KMS-11 (cell line): ENCODE data around the gene ZBED5.

ENCODE experiments used
- H2AFZ ChIP-seq: fragments of 200-600 bp; sonication (generic); 2 replicates; pipeline ENCODE4 v1.6.1; 2016; ENCODE audit warnings: antibody characterized with exemption, mixed run types, low read depth
- H3K27ac ChIP-seq: fragments of 200-600 bp; sonication (generic); 2 replicates; pipeline ENCODE4 v1.6.1; 2016; ENCODE audit warnings: mild to moderate bottlenecking, mixed run types
- H3K27me3 ChIP-seq: fragments of 200-600 bp; sonication (generic); 2 replicates; pipeline ENCODE4 v1.6.1; 2017; ENCODE audit warnings: mild to moderate bottlenecking, low read depth, mixed run types, moderate library complexity; ENCODE audit not compliant: insufficient read depth
- H3K36me3 ChIP-seq: fragments of 200-600 bp; sonication (generic); 2 replicates; pipeline ENCODE4 v1.6.1; 2017; ENCODE audit warnings: mild to moderate bottlenecking, mixed run types; ENCODE audit not compliant: insufficient read depth
- H3K4me1 ChIP-seq: fragments of 200-600 bp; sonication (generic); 2 replicates; pipeline ENCODE4 v1.6.1; 2016; ENCODE audit warnings: mild to moderate bottlenecking, low read depth, mixed run types; ENCODE audit not compliant: poor library complexity, severe bottlenecking
- H3K4me2 ChIP-seq: fragments of 200-600 bp; sonication (generic); 2 replicates; pipeline ENCODE4 v1.7.0; 2016; ENCODE audit warnings: mild to moderate bottlenecking, mixed run types
- H3K4me3 ChIP-seq: fragments of 200-600 bp; sonication (generic); IDR thresholded peaks from 2 replicates; pipeline ENCODE4 v1.6.1; 2017; ENCODE audit warnings: low read depth, low read length, mixed read lengths; ENCODE audit not compliant: insufficient read depth
- H3K79me2 ChIP-seq: fragments of 200-600 bp; sonication (generic); 2 replicates; pipeline ENCODE4 v1.6.1; 2016; ENCODE audit warnings: low read depth, mixed run types; ENCODE audit not compliant: insufficient read depth
- H3K9ac ChIP-seq: fragments of 200-600 bp; sonication (generic); 2 replicates; pipeline ENCODE4 v1.6.1; 2016; ENCODE audit warnings: mild to moderate bottlenecking, mixed run types
- H4K20me1 ChIP-seq: fragments of 200-600 bp; sonication (generic); 2 replicates; pipeline ENCODE4 v1.6.1; 2016; ENCODE audit warnings: mild to moderate bottlenecking, mixed run types; ENCODE audit not compliant: insufficient read depth
- CTCF ChIP-seq: fragments of 200-600 bp; sonication (generic); conservative IDR thresholded peaks from 2 replicates; pipeline ENCODE4 v1.6.1; 2017; ENCODE audit warnings: low read depth, mild to moderate bottlenecking, antibody characterized with exemption, low read length, moderate library complexity, mixed read lengths

The ZBED5 gene

GRCh38 chr11:10896493-10896892 lies 38.6 kb upstream of the ZBED5 start:
- Histone ChIP-seq H3K27ac (no peak overlapping the region), H3K4me3 (no peak overlapping the region), H3K27me3 (no peaks in the 10 kb centered on the region), H3K4me2 (no peak overlapping the region), H3K79me2 (no peaks in the 10 kb centered on the region), H3K4me1 (peaks cover 5% of the 10 kb centered on the region), H3K36me3 (no peaks in the 10 kb centered on the region), H4K20me1 (no peaks in the 10 kb centered on the region), H2AFZ (no peak overlapping the region), H3K9ac (no peak overlapping the region)
- TF ChIP-seq CTCF = no peak

- no peak overlapping the region for H2AFZ ChIP-seq
- no peak overlapping the region for H3K4me3 ChIP-seq
- H3K9ac ChIP-seq = no peak overlapping the region
- H3K79me2 ChIP-seq = no peaks in the 10 kb centered on the region
- H3K4me2 ChIP-seq = no peak overlapping the region
- H3K27ac ChIP-seq = no peak overlapping the region
- no peaks in the 10 kb centered on the region for H3K36me3 ChIP-seq
- H3K4me1 ChIP-seq = peaks cover 5% of the 10 kb centered on the region
- no peaks in the 10 kb centered on the region for H3K27me3 ChIP-seq
- H4K20me1 ChIP-seq = no peaks in the 10 kb centered on the region
- TF ChIP-seq CTCF = no peak
Measured at GRCh38 chr11:10895285-10895684, 37.4 kb upstream of the ZBED5 start.

- no peaks in the 10 kb centered on the region for H4K20me1 ChIP-seq
- H3K9ac ChIP-seq = no peak overlapping the region
- no peak overlapping the region for H3K4me2 ChIP-seq
- peaks cover 5% of the 10 kb centered on the region for H3K4me1 ChIP-seq
- no peaks in the 10 kb centered on the region for H3K79me2 ChIP-seq
- no peaks in the 10 kb centered on the region for H3K27me3 ChIP-seq
- H3K27ac ChIP-seq = no peak overlapping the region
- no peaks in the 10 kb centered on the region for H3K36me3 ChIP-seq
- H2AFZ ChIP-seq = no peak overlapping the region
- no peak for TF ChIP-seq CTCF
- no peak overlapping the region for H3K4me3 ChIP-seq
Measured at GRCh38 chr11:10894666-10895065, 36.8 kb upstream of the ZBED5 start.

GRCh38 chr11:10893714-10894151 lies 35.9 kb upstream of the ZBED5 start:
- H4K20me1 ChIP-seq = no peaks in the 10 kb centered on the region
- H3K36me3 ChIP-seq = no peaks in the 10 kb centered on the region
- no peak overlapping the region for H3K27ac ChIP-seq
- no peaks in the 10 kb centered on the region for H3K79me2 ChIP-seq
- no peak for TF ChIP-seq CTCF
- H3K9ac ChIP-seq = no peak overlapping the region
- H3K4me3 ChIP-seq = no peak overlapping the region
- H3K27me3 ChIP-seq = no peaks in the 10 kb centered on the region
- H3K4me2 ChIP-seq = no peak overlapping the region
- no peak overlapping the region for H2AFZ ChIP-seq
- H3K4me1 ChIP-seq = peaks cover 5% of the 10 kb centered on the region
